ENCODE data around the gene GPRC5C.

The GPRC5C gene

DNA sequence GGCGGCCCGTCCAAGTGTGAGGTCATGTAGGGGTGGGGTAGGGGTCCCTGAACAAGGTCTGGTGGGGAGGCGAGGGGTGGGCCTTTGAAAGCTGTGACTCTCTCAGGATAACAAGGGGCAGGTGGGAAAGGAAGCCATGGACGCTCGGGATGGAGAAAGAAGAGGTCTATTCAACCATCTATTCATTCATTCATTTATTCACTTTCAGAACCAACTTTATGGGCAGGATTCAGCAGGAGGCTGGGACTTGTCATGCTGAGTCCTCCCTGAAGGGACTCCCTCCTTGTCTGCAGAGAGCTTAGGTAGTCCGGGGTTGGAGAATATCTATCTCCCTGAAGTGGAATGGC lies 25.9 kb downstream of the GPRC5C start:
- Histone ChIP-seq H4K91ac (ENCODE audit: low read depth, low read length) (no peak overlapping the region), H4K12ac (ENCODE audit: low read depth, low read length) (no peak overlapping the region), H3K79me1 (ENCODE audit: low read length) (no peaks in the 10 kb centered on the region), H2AFZ (ENCODE audit: insufficient read depth, low read length, poor library complexity) (no peak overlapping the region), H3K9ac (ENCODE audit: low read length) (no peak overlapping the region), H3K36me3 (ENCODE audit: control insufficient read depth in 1 of 2, insufficient read depth in 2 of 2, low read length in 2 of 2) (no peaks in the 10 kb centered on the region), H2BK120ac (ENCODE audit: insufficient read depth, low read length, poor library complexity) (no peak overlapping the region), H3K9me3 (ENCODE audit: insufficient read depth, low read depth, low read length) (no peaks in the 10 kb centered on the region), H3K4me2 (ENCODE audit: low read length) (no peak overlapping the region), H2BK12ac (ENCODE audit: low read length) (no peak overlapping the region), H3K23ac (ENCODE audit: low read length) (no peak overlapping the region), H2BK5ac (ENCODE audit: low read depth, low read length, poor library complexity) (no peak overlapping the region), H3K27me3 (ENCODE audit: insufficient read depth, low read length) (peaks cover 7% of the 10 kb centered on the region), H3K4me3 (ENCODE audit: low read depth, low read length) (no peak overlapping the region), H3K4ac (ENCODE audit: low read depth, low read length) (no peak overlapping the region), H4K8ac (ENCODE audit: low read depth, low read length) (no peak overlapping the region), H3K79me2 (ENCODE audit: control insufficient read depth, insufficient read depth, low read length, poor library complexity) (no peaks in the 10 kb centered on the region), H3K18ac (ENCODE audit: low read length) (no peak overlapping the region), H3K27ac (ENCODE audit: low read depth, low read length) (no peak overlapping the region), H2AK5ac (ENCODE audit: low read length) (no peak overlapping the region), H3K14ac (ENCODE audit: low read length) (no peak overlapping the region), H3K4me1 (ENCODE audit: control insufficient read depth in 1 of 2, insufficient read depth in 2 of 2, low read length in 2 of 2) (peaks cover 3 to 6% of the 10 kb centered on the region in 2 experiments)
- no peak for DNase-seq
- WGBS (ENCODE audit: extremely low coverage, insufficient coverage, insufficient read length): no CpG with 5 or more reads among the region's 6 CpGs

DNA sequence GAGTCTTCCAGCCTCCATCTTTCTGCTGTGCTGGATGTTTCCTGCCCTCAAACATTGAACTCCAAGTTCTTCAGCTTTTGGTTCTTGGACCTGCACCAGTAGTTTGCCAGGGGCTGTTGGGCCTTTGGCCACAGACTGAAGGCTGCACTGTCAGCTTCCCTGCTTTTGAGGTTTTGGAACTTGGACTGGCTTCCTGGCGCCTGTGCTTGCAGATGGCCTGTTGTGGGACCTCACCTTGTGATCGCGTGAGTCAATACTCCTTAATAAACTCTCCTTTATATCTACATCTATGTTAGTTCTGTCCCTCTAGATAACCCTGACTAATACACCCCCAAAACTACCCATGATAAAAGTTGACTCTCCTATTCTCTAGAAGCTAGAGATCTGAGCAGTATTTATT lies 26.9 kb downstream of the GPRC5C start:
- Histone ChIP-seq H3K9me3 (ENCODE audit: insufficient read depth, low read depth, low read length) (no peaks in the 10 kb centered on the region), H3K27me3 (ENCODE audit: insufficient read depth, low read length) (no peaks in the 10 kb centered on the region), H3K4me3 (ENCODE audit: low read depth, low read length) (no peak overlapping the region), H3K4me2 (ENCODE audit: low read length) (no peak overlapping the region), H2AFZ (ENCODE audit: insufficient read depth, low read length, poor library complexity) (no peak overlapping the region), H3K4ac (ENCODE audit: low read depth, low read length) (no peak overlapping the region), H3K79me2 (ENCODE audit: control insufficient read depth, insufficient read depth, low read length, poor library complexity) (no peaks in the 10 kb centered on the region), H2BK5ac (ENCODE audit: low read depth, low read length, poor library complexity) (no peak overlapping the region), H4K8ac (ENCODE audit: low read depth, low read length) (no peak overlapping the region), H3K79me1 (ENCODE audit: low read length) (no peaks in the 10 kb centered on the region), H4K12ac (ENCODE audit: low read depth, low read length) (no peak overlapping the region), H3K23ac (ENCODE audit: low read length) (no peak overlapping the region), H3K36me3 (ENCODE audit: control insufficient read depth in 1 of 2, insufficient read depth in 2 of 2, low read length in 2 of 2) (no peaks in the 10 kb centered on the region), H3K18ac (ENCODE audit: low read length) (no peak overlapping the region), H3K14ac (ENCODE audit: low read length) (no peak overlapping the region), H2AK5ac (ENCODE audit: low read length) (no peak overlapping the region), H3K27ac (ENCODE audit: low read depth, low read length) (no peak overlapping the region), H2BK12ac (ENCODE audit: low read length) (no peak overlapping the region), H3K4me1 (ENCODE audit: control insufficient read depth in 1 of 2, insufficient read depth in 2 of 2, low read length in 2 of 2) (peaks cover 0 to 6% of the 10 kb centered on the region in 2 experiments), H2BK120ac (ENCODE audit: insufficient read depth, low read length, poor library complexity) (no peak overlapping the region), H3K9ac (ENCODE audit: low read length) (no peak overlapping the region), H4K91ac (ENCODE audit: low read depth, low read length) (no peak overlapping the region)
- no CpG with 5 or more reads among the region's 3 CpGs for WGBS (ENCODE audit: extremely low coverage, insufficient coverage, insufficient read length)
- DNase-seq: no peak

DNA sequence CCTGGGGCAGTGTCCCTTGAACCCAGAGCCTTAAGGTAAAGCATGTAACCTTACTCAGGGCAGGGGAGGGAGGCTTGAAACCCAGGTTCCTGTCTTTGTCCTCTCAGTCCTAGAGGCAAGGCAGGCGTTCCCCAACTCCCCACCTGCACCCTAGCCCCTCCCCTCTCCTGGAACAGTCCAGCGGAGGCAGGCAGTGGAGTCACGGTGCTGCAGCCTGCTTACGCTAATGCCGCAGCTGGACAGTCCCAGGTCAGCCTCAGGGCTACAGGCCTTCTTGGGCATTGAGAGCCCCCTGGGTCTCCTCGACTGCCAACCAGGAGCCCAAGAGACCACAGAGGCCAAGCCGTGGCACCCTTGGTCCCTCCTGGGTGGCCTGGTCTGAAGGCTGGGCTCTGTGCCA lies 27.7 kb downstream of the GPRC5C start:
- Histone ChIP-seq H2AFZ (ENCODE audit: insufficient read depth, low read length, poor library complexity) (no peak overlapping the region), H3K9me3 (ENCODE audit: insufficient read depth, low read depth, low read length) (no peaks in the 10 kb centered on the region), H3K18ac (ENCODE audit: low read length) (no peak overlapping the region), H3K36me3 (ENCODE audit: control insufficient read depth in 1 of 2, insufficient read depth in 2 of 2, low read length in 2 of 2) (no peaks in the 10 kb centered on the region), H3K4ac (ENCODE audit: low read depth, low read length) (no peak overlapping the region), H3K23ac (ENCODE audit: low read length) (no peak overlapping the region), H4K91ac (ENCODE audit: low read depth, low read length) (no peak overlapping the region), H3K4me3 (ENCODE audit: low read depth, low read length) (no peak overlapping the region), H2BK5ac (ENCODE audit: low read depth, low read length, poor library complexity) (no peak overlapping the region), H4K8ac (ENCODE audit: low read depth, low read length) (no peak overlapping the region), H4K12ac (ENCODE audit: low read depth, low read length) (no peak overlapping the region), H3K79me1 (ENCODE audit: low read length) (no peaks in the 10 kb centered on the region), H3K4me2 (ENCODE audit: low read length) (no peak overlapping the region), H2BK12ac (ENCODE audit: low read length) (no peak overlapping the region), H3K9ac (ENCODE audit: low read length) (no peak overlapping the region), H3K79me2 (ENCODE audit: control insufficient read depth, insufficient read depth, low read length, poor library complexity) (no peaks in the 10 kb centered on the region), H3K4me1 (ENCODE audit: control insufficient read depth in 1 of 2, insufficient read depth in 2 of 2, low read length in 2 of 2) (peaks cover 0 to 1% of the 10 kb centered on the region in 2 experiments), H3K14ac (ENCODE audit: low read length) (no peak overlapping the region), H3K27me3 (ENCODE audit: insufficient read depth, low read length) (no peaks in the 10 kb centered on the region), H2BK120ac (ENCODE audit: insufficient read depth, low read length, poor library complexity) (no peak overlapping the region), H2AK5ac (ENCODE audit: low read length) (no peak overlapping the region), H3K27ac (ENCODE audit: low read depth, low read length) (no peak overlapping the region)
- no peak for DNase-seq
- WGBS (ENCODE audit: extremely low coverage, insufficient coverage, insufficient read length): no CpG with 5 or more reads among the region's 7 CpGs

DNA sequence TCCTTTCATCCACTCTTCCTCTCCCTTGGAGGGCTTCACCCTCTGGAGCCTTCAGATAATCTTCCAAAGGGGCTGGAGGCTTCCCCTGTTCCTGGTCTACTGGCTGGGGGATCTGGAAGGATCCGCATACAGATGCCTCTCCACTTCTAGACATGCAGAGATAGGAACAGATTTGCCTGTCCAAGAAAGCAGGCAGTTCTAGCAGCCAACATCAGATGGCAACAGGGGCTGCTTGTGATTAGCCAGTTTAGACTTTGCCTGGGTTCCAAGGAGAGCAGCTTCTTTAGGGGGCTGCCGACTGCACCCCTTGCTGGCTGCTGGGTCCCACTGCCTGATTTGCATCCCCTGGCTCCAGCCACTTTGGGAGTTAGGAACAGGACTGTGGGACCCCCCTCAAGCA lies 28.4 kb downstream of the GPRC5C start:
- Histone ChIP-seq H3K4me3 (ENCODE audit: low read depth, low read length) (no peak overlapping the region), H3K4me2 (ENCODE audit: low read length) (no peak overlapping the region), H3K79me2 (ENCODE audit: control insufficient read depth, insufficient read depth, low read length, poor library complexity) (no peaks in the 10 kb centered on the region), H4K91ac (ENCODE audit: low read depth, low read length) (no peak overlapping the region), H2AFZ (ENCODE audit: insufficient read depth, low read length, poor library complexity) (no peak overlapping the region), H4K8ac (ENCODE audit: low read depth, low read length) (no peak overlapping the region), H3K27ac (ENCODE audit: low read depth, low read length) (no peak overlapping the region), H2BK5ac (ENCODE audit: low read depth, low read length, poor library complexity) (no peak overlapping the region), H3K14ac (ENCODE audit: low read length) (no peak overlapping the region), H2AK5ac (ENCODE audit: low read length) (no peak overlapping the region), H3K18ac (ENCODE audit: low read length) (no peak overlapping the region), H3K9ac (ENCODE audit: low read length) (no peak overlapping the region), H3K4me1 (ENCODE audit: control insufficient read depth in 1 of 2, insufficient read depth in 2 of 2, low read length in 2 of 2) (no peaks in the 10 kb centered on the region), H3K4ac (ENCODE audit: low read depth, low read length) (no peak overlapping the region), H3K23ac (ENCODE audit: low read length) (no peak overlapping the region), H3K79me1 (ENCODE audit: low read length) (no peaks in the 10 kb centered on the region), H2BK12ac (ENCODE audit: low read length) (no peak overlapping the region), H3K36me3 (ENCODE audit: control insufficient read depth in 1 of 2, insufficient read depth in 2 of 2, low read length in 2 of 2) (no peaks in the 10 kb centered on the region), H3K27me3 (ENCODE audit: insufficient read depth, low read length) (no peaks in the 10 kb centered on the region), H2BK120ac (ENCODE audit: insufficient read depth, low read length, poor library complexity) (no peak overlapping the region), H4K12ac (ENCODE audit: low read depth, low read length) (no peak overlapping the region), H3K9me3 (ENCODE audit: insufficient read depth, low read depth, low read length) (peaks cover 2% of the 10 kb centered on the region)
- no peak for DNase-seq
- no CpG with 5 or more reads among the region's 2 CpGs for WGBS (ENCODE audit: extremely low coverage, insufficient coverage, insufficient read length)
